Spleen (tissue), 11 donors: ENCODE data around the gene TRMT2A. TPM values are rescaled to one million over a fixed set of nuclear protein-coding genes. Genes with fewer than 3 reads are reported as not detected.
A peak's percentile ranks its signal among the peaks of the same experiment; 100 is the strongest.

Source experiments
- DNase-seq: peaks from one replicate; pipeline ENCODE4 v3.0.0-alpha.2; 2020
- H3K27ac ChIP-seq, 8 donors: fragments of 200-600 bp; sonication (generic) in 7 of 8; 1 replicate in 4 of 8; 2 replicates in 4 of 8; pipeline versions ENCODE4 v1.5.0 to v1.8.0; 2016 to 2021; ENCODE audit warnings: inconsistent platforms in 4 of 8, mild to moderate bottlenecking in 4 of 8, moderate library complexity in 1 of 8
- H3K27me3 ChIP-seq, 7 donors: fragments of 200-600 bp; sonication (generic) in 6 of 7; replicated peaks in 1 of 7; 1 replicate in 4 of 7; 2 replicates in 3 of 7; pipeline versions ENCODE4 v1.5.0 to v1.8.0; 2016 to 2021; ENCODE audit warnings: inconsistent platforms in 3 of 7, mild to moderate bottlenecking in 1 of 7
- H3K36me3 ChIP-seq, 6 donors: fragments of 200-600 bp; sonication (generic) in 5 of 6; 1 replicate in 4 of 6; 2 replicates in 2 of 6; pipeline versions ENCODE4 v1.5.0 to v1.8.0; 2016 to 2021; ENCODE audit warnings: inconsistent platforms in 2 of 6
- H3K4me1 ChIP-seq, 6 donors: fragments of 200-600 bp; sonication (generic) in 5 of 6; 1 replicate in 3 of 6; 2 replicates in 3 of 6; pipeline versions ENCODE4 v1.5.0 to v1.8.0; 2016 to 2021; ENCODE audit warnings: inconsistent platforms in 3 of 6
- H3K4me3 ChIP-seq, 8 donors: fragments of 200-600 bp; sonication (generic) in 7 of 8; 1 replicate in 4 of 8; 2 replicates in 4 of 8; pipeline versions ENCODE4 v1.5.0 to v1.8.0; 2016 to 2021; ENCODE audit warnings: inconsistent platforms in 4 of 8, mild to moderate bottlenecking in 4 of 8, moderate library complexity in 2 of 8
- H3K9me3 ChIP-seq, 8 donors: fragments of 200-600 bp; sonication (generic) in 7 of 8; 1 replicate in 4 of 8; 2 replicates in 4 of 8; pipeline versions ENCODE4 v1.5.0 to v1.8.0; 2016 to 2021; ENCODE audit warnings: inconsistent platforms in 4 of 8
- CTCF ChIP-seq, 11 experiments: fragments of 200-600 bp in 7 of 11; fragments of 450-650 bp in 4 of 11; sonication (generic) in 4 of 11; IDR thresholded peaks in 8 of 11; conservative IDR thresholded peaks in 3 of 11; 1 replicate in 7 of 11; 2 replicates in 4 of 11; pipeline versions ENCODE4 v1.4.0 to v1.8.0; 2016 to 2021; ENCODE audit warnings: antibody characterized with exemption in 11 of 11, inconsistent platforms in 4 of 11, mild to moderate bottlenecking in 1 of 11
- POLR2A ChIP-seq, 3 donors: fragments of 450-650 bp; IDR thresholded peaks; one replicate each; pipeline ENCODE4 v1.5.1; 2017; ENCODE audit warnings: antibody characterized with exemption in 3 of 3, mild to moderate bottlenecking in 1 of 3
- POLR2AphosphoS5 ChIP-seq, 3 donors: sonication (generic); formaldehyde crosslinking; IDR thresholded peaks; one replicate each; pipeline ENCODE4 v1.5.1; 2017; ENCODE audit warnings: antibody characterized with exemption in 3 of 3
- WGBS, 5 donors: extraction: QIAGEN DNeasy Blood & Tissue Kit in 3 of 5; methylation state at CpG; one replicate each; pipeline versions ENCODE4 v1.1.5 to v1.1.7; 2013 to 2018; 5-methylcytosine and 5-hydroxymethylcytosine counted together
- intact Hi-C: fragments of 100-400 bp; cut with DNase I; formaldehyde crosslinking; loops from one replicate; pipeline ENCODE4 v1.15.0; 2023; ENCODE audit warnings: low total_unique reads
- polyA plus RNA-seq, 3 donors: library from polyadenylated mRNA; stranded (reverse); fragments of 200-250 nt; gene quantifications; one replicate each; pipeline ENCODE4 v1.2.1, GENCODE V29; 2013
- total RNA-seq, 7 donors: library from RNA; depleted of rRNA in 3 of 7; stranded (reverse); fragments of >200 nt in 3 of 7; fragmentation: NEBNext Ultra II Directional in 4 of 7; extraction: Animal tissue kit (Norgen Biotek cat#: 25700) in 4 of 7; gene quantifications; one replicate each; pipeline versions ENCODE4 v1.1.0 to v1.2.1, GENCODE V29; 2016 to 2021
- donor health status: healthy with polysubstance abuse.
- donor health status: DM: no; HTN: no; CAD: no; lungs with moderate emphysema.
- donor health status: DM: no; HTN: no; CAD: no.
- donor health status: Bipolar disorder and iron deficiency.
- donor health status: healthy.
- donor health status: DM: no; HTN: no; CAD: no.
- donor health status: DM: yes; HTN: yes; CAD: no.

TRMT2A gene
- total and polyA plus RNA-seq, 10 donors: 70.4 to 142 (median 79.5) TPM

GRCh38 chr22:20115691-20116375 is 1.2 kb downstream of the TRMT2A start, which contains the start of gene RANBP1:
RANBP1 (plus strand) TSS chr22:20116104; CDS start chr22:20116185, 81 bp downstream.
- TF ChIP-seq POLR2A (IDR thresholded peaks at IDR 0.05): no peak
- no peak for TF ChIP-seq CTCF (IDR thresholded peaks at IDR 0.05 in 8 of 11, conservative IDR thresholded peaks at IDR 0.05 in 3 of 11)
- no peak for TF ChIP-seq POLR2AphosphoS5 (IDR thresholded peaks at IDR 0.05)
- 71 to 86% (median 74%) methylated on average over 27 to 30 of the region's 30 CpGs for WGBS, 5 donors
- Histone ChIP-seq H3K4me1 (peaks cover 29 to 93% (median 84%) of the 10 kb centered on the region in 6 donors), H3K27ac (peak within 1 kb of the TSS; percentile 85 to 93 (median 91)), H3K27me3 (no peaks in the 10 kb centered on the region), H3K4me3 (peak within 1 kb of the TSS; percentile 80 to 93 (median 86)), H3K36me3 (peaks cover 0 to 73% (median 67%) of the 10 kb centered on the region in 6 donors), H3K9me3 (no peaks in the 10 kb centered on the region)
- intact Hi-C loops: no loop called here
- DNase-seq: peak; percentile 86

- H3K36me3 ChIP-seq: peaks cover 0 to 73% (median 67%) of the 10 kb centered on the region in 6 donors
- peak overlapping the region in 2 of 8 donors; percentile 54 to 93 for H3K27ac ChIP-seq
- no peaks in the 10 kb centered on the region for H3K27me3 ChIP-seq
- intact Hi-C loops: no loop called here
- TF ChIP-seq CTCF (IDR thresholded peaks at IDR 0.05 in 8 of 11, conservative IDR thresholded peaks at IDR 0.05 in 3 of 11) (no peak), POLR2AphosphoS5 (IDR thresholded peaks at IDR 0.05) (peak in 2 of 3 donors; percentile 7 to 53)
- H3K4me3 ChIP-seq: peak overlapping the region in 1 of 8 donors; percentile 80
- H3K9me3 ChIP-seq: no peaks in the 10 kb centered on the region
- H3K4me1 ChIP-seq: peaks cover 29 to 83% (median 76%) of the 10 kb centered on the region in 6 donors
- DNase-seq: peak; percentile 79
- WGBS, 5 donors: 92 to 95% (median 94%) methylated on average over 31 to 36 of the region's 36 CpGs
Measured at GRCh38 chr22:20114506-20115475, 2.2 kb downstream of the TRMT2A start.

GRCh38 chr22:20113551-20114310 is 3.3 kb downstream of the TRMT2A start:
- WGBS, 5 donors: 85 to 96% (median 90%) methylated on average over 12 to 19 of the region's 19 CpGs
- Histone ChIP-seq H3K36me3 (peaks cover 0 to 74% (median 69%) of the 10 kb centered on the region in 6 donors), H3K4me3 (no peak overlapping the region), H3K9me3 (no peaks in the 10 kb centered on the region), H3K4me1 (peaks cover 26 to 72% (median 65%) of the 10 kb centered on the region in 6 donors), H3K27ac (peak overlapping the region in 5 of 8 donors; percentile 33 to 93 (median 48)), H3K27me3 (no peaks in the 10 kb centered on the region)
- TF ChIP-seq POLR2A (IDR thresholded peaks at IDR 0.05) (no peak), POLR2AphosphoS5 (IDR thresholded peaks at IDR 0.05) (peak in 1 of 3 donors; percentile 54)
- peak; percentile 76 for DNase-seq
- intact Hi-C loops: no loop called here
